ENCODE measurements around the gene SESTD1.

SESTD1 gene

DNA sequence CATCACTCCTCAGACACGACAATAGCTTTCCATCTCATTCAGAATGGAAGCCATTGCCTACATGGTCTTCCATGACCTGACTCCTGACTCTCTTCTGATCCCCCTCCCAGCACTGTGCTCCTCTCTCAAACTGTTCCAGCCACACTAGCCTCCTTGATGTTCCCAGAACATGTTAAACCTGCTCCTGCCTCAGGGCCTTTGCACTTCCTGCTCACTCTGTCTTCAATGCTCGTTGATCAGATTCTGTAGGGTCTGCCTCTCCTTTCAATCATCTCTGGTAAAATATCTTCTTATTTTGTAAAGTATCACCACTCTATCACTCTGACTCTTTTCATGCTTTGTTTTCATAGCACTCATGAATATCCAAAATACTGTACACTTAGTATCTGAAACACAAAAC lies 84.9 kb downstream of the SESTD1 start:
- no peak for DNase-seq

DNA sequence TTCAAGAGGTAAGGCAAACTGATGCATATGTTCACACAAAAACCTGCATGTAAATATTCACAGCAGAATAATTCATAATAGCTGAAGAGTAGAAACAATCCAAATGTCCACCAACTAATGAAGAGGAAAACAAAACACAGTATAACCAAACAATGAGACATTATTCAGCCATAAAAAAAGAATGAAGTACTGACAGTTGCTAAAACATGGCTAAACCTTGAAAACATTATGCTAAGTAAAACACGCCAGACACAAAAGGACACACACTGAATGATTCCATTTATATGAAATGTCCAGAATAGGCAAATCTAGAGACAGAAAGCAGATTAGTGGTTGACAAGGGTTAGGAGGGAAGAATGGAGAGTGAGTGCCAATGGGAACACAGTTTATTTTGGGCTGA lies 86.9 kb downstream of the SESTD1 start:
- no peak for DNase-seq

- DNase-seq = no peak
These were observed 90.4 kb downstream of the SESTD1 start for GRCh38 chr2:179174240-179174639.

DNA sequence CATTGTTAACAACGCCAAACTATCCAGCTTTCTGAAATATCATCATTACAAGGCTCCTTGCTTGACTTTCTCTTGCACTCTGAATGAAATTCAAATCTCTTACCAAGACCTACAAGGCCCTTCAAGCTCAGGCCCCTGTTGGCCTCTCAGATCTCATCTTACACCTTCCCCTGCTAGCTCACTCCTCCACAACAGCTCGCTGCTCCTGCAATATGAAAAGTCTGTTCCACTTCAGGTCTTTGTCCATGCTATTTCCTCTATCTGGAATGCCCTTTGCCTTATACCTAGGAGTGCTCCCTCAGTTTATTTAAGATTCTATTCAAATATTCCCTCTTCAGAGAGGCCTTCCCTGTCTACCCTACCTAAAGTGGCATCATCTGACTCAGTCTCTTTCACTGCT lies 91.7 kb downstream of the SESTD1 start:
- no peak for DNase-seq

DNA sequence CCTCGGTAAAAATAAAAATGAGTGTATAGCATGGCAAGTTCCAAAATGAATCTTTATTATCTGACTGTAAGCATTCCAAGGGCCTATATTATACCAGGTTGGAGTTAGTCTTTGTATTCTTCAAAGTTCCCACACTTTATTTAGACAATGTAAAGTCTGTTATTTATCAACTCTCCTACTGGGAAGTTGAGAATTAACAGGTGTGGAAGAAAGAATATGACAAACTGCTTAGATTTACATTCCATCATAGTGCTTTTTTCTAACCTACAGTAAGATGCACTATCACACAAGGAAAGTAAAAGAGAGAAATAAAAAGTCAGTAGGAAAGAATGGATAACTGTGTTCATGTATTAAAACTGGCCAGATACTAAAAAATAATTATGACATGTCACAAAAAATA lies 93.3 kb downstream of the SESTD1 start:
- DNase-seq = no peak

GRCh38 chr2:179170901-179171300 lies 93.7 kb downstream of the SESTD1 start:
- DNase-seq = no peak

GRCh38 chr2:179165356-179166000 lies 99.2 kb downstream of the SESTD1 start:
- DNase-seq = no peak

- no peak for DNase-seq
These were observed 123.4 kb downstream of the SESTD1 start for GRCh38 chr2:179141206-179141605.

DNA sequence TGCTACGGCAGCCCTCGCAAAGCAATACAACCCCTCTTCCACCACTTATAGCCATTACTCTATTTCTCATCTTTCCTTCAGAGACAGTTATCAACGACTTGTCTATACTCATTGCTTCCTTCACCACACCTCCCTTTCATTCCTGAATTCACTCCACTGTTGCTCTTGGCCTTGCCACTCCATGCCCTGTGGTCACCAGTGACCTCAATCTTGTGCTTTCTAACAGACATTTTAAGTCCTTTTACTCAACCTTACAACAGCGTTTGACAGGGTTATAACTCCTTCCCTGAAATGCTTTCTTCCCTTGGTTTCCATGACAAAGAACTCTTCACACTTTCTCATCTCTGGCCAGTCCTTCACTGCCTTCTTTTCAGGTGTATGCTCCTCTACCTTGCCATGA lies 124.1 kb downstream of the SESTD1 start:
- no peak for DNase-seq

- no peak for DNase-seq
These were observed 125.1 kb downstream of the SESTD1 start for GRCh38 chr2:179139506-179139905.

- DNase-seq = no peak
These were observed 127.4 kb downstream of the SESTD1 start for GRCh38 chr2:179137200-179137759.

GRCh38 chr2:179133016-179133415 lies 131.6 kb downstream of the SESTD1 start:
- DNase-seq = no peak

- DNase-seq = no peak
These were observed 132.6 kb downstream of the SESTD1 start for GRCh38 chr2:179132076-179132475.

- no peak for DNase-seq
These were observed 134.1 kb downstream of the SESTD1 start for GRCh38 chr2:179130560-179130959.

GRCh38 chr2:179129574-179130238 lies 134.9 kb downstream of the SESTD1 start:
- peak; percentile 6 for DNase-seq

- DNase-seq = no peak
These were observed 139.2 kb downstream of the SESTD1 start for GRCh38 chr2:179125404-179125803.

DNA sequence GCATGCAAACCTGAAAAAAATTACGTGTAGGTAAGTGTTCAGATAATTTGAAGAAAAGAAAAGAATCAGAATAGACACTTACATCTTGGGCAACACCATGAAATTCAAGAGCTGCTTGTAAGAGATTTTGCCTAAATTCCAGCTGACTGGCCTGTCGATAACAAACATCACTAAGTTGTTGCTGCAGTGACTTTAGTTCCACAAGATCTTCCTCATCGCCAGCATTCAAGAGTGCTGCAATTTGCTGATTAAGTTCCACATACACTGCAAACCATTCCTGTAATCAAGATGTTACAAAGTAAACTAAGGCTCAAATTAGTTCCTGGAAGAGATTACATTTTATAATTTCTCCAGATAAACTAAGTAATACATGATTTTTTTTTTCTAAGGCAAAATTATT lies 140.3 kb downstream of the SESTD1 start:
- no peak for DNase-seq

GRCh38 chr2:179123272-179123662 lies 141.4 kb downstream of the SESTD1 start:
- DNase-seq = no peak

DNA sequence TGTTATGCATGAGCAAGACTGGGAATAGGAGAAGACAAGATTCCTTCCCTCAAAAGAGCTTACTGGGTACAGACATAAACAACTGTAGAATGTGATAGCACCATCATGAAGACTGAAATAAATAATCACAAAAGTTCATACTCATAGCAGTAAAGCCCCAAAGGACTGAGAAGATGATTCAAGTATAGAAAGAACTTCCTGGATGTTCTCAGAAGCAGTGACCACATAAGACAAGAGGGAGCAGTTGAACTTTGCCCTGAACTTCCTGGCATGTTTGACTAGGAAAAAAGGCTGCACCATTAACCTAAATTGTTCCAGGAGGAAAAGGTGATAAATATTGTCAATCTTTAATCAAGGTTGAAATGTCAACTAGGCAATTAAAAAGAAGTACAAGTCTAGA lies 156.9 kb downstream of the SESTD1 start:
- no peak for DNase-seq

DNA sequence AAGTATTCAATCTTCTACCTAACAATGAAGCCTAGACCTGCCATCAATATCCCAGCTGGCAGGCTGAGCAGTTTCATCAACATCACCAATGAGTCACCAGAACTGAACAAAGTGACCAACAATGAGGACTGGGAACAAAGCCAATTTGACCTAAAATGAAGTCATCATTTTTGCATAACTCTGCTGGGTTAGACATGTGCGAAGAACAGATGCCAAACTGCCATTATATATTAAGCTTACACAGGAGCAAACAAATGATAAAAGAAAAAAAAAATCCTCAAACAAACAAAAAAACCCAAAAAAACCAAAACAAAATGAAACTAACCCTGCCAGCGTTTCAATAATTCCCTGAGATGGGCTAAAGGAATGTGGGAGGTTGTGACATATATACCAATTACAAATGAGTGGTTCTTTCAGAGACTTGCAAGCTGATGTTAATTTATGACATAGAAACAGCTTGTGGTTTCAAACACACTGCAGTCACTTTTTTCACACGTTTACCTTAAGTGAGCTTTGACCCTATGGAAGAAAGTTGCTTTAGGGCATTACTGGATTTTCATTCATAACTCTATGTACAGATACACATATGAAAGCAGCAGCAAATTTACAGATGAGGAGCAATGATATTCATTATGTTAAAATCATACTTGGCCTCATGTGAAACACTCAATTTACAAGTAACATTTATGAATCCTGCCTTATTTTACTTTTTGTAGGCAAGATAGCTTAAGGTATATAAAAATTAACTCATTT lies 157.8 kb downstream of the SESTD1 start:
- DNase-seq = peak; percentile 86

GRCh38 chr2:179106342-179106675 lies 158.3 kb downstream of the SESTD1 start:
- no peak for DNase-seq

DNA sequence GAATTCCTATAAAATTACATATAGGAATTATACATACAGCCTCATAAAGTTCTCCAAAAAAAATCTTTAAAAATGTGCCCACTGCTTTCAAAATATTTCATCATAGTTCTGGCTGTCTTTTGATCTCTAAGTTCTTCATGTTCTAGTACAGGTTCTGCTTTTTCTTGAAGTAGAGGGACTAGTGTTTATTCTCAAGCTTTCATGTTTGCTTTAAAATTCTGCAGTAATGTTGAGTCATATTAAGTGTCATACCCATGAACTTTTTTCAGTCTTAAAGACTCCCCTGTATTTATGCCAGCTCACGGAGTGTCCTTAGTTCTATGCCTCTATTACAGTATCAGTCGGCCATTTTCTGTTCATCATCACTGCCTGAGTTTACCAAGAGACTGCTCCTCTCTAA lies 159.9 kb downstream of the SESTD1 start:
- no peak for DNase-seq

DNA sequence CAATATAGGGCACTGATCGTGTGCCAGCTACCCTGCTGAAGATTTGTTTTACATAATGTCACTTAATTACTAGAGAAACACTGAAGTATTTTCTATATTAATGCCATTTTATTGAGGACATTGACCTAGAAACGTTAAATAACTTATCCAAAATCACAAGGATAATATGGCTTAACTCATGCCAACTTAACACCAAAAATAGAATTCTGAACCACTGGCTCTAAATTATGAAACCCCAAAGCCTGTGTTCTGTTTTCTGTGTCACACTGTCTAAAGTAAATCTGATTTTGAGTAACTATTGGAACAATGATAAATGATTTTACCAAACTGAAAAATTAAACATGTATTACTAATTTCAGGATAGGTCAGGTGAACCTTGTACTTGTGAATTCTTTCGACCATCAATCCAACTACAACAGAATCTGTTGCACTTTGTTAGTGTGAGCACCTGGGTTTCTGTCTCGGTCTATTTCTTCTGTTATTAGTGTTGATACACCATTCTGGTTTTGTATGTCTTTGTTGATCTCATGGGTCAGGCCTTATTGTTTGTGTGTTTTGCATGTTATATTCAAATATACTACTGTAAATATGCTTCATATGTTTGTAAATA lies 166.4 kb downstream of the SESTD1 start:
- DNase-seq = no peak

- no peak for DNase-seq
These were observed 167.5 kb downstream of the SESTD1 start for GRCh38 chr2:179097131-179097530.
